Osteoblast (primary cell): ENCODE results near the gene CCDC24. TPM values are rescaled to one million over a fixed set of nuclear protein-coding genes. Genes with fewer than 3 reads are reported as not detected.

ENCODE experiments used
- DNase-seq: peaks from one replicate; pipeline ENCODE4 v3.0.0; 2011; ENCODE audit warnings: low spot score, mixed read lengths; ENCODE audit not compliant: insufficient read length; ENCODE audit errors: missing footprints
- H2AFZ ChIP-seq: 2 replicates; pipeline ENCODE4 v1.6.0; 2011; ENCODE audit warnings: mild to moderate bottlenecking, low read length
- H3K27ac ChIP-seq: 2 replicates; pipeline ENCODE4 v1.5.1; 2011; ENCODE audit warnings: mild to moderate bottlenecking, low read depth, low read length, moderate library complexity
- H3K27me3 ChIP-seq: 2 replicates; pipeline ENCODE4 v1.6.0; 2012; ENCODE audit warnings: mild to moderate bottlenecking, control low read depth, inconsistent platforms, low read length, moderate library complexity; ENCODE audit not compliant: insufficient read depth
- H3K36me3 ChIP-seq: 2 replicates; pipeline ENCODE4 v1.5.1; 2011; ENCODE audit warnings: mild to moderate bottlenecking, low read length, control low read depth, moderate library complexity; ENCODE audit not compliant: insufficient read depth
- H3K4me1 ChIP-seq: 2 replicates; pipeline ENCODE4 v1.5.1; 2011; ENCODE audit warnings: mild to moderate bottlenecking, low read length, control low read depth, moderate library complexity; ENCODE audit not compliant: insufficient read depth
- H3K4me2 ChIP-seq: 2 replicates; pipeline ENCODE4 v1.6.0; 2011; ENCODE audit warnings: mild to moderate bottlenecking, low read length; ENCODE audit not compliant: insufficient read depth
- H3K4me3 ChIP-seq: fragments of 200-600 bp; sonication (generic); 3 replicates; pipeline ENCODE4 v1.5.1; 2012; ENCODE audit warnings: mild to moderate bottlenecking, low read length, inconsistent platforms; ENCODE audit not compliant: insufficient read depth
- H3K79me2 ChIP-seq: 2 replicates; pipeline ENCODE4 v1.6.0; 2012; ENCODE audit warnings: mild to moderate bottlenecking, low read length, control low read depth, inconsistent platforms; ENCODE audit not compliant: insufficient read depth
- H3K9me3 ChIP-seq: 2 replicates; pipeline ENCODE4 v1.5.1; 2011; ENCODE audit warnings: low read depth, low read length, control low read depth
- H4K20me1 ChIP-seq: 2 replicates; pipeline ENCODE4 v1.6.0; 2012; ENCODE audit warnings: mild to moderate bottlenecking, low read length, control low read depth; ENCODE audit not compliant: insufficient read depth
- CTCF ChIP-seq: IDR thresholded peaks from 2 replicates; pipeline ENCODE4 v1.5.1; 2011; ENCODE audit warnings: mild to moderate bottlenecking, low read depth, low read length, moderate library complexity; ENCODE audit errors: extremely low read depth
- total RNA-seq: library from RNA; depleted of rRNA; stranded (reverse); fragments of >200 nt; gene quantifications from 2 replicates; pipeline ENCODE4 v1.2.3, GENCODE V29; 2012

The CCDC24 gene
- total RNA-seq, 1 donor, result 2.9 TPM

GRCh38 chr1:43999455-43999854 is 8.1 kb downstream of the CCDC24 start:
- no peak for DNase-seq
- Histone ChIP-seq H3K4me2 (no peak overlapping the region), H2AFZ (no peak overlapping the region)

GRCh38 chr1:44000122-44000665 is 8.8 kb downstream of the CCDC24 start:
- no peak overlapping the region for H3K4me2 ChIP-seq
- no peaks in the 10 kb centered on the region for H3K79me2 ChIP-seq
- no peaks in the 10 kb centered on the region for H4K20me1 ChIP-seq
- H3K4me1 ChIP-seq, result no peaks in the 10 kb centered on the region
- H3K27ac ChIP-seq, result no peak overlapping the region
- H2AFZ ChIP-seq, result no peak overlapping the region
- no peaks in the 10 kb centered on the region for H3K36me3 ChIP-seq
- TF ChIP-seq CTCF, result no peak
- H3K4me3 ChIP-seq, result no peak overlapping the region
- H3K27me3 ChIP-seq, result no peaks in the 10 kb centered on the region
- H3K9me3 ChIP-seq, result no peaks in the 10 kb centered on the region
- no peak for DNase-seq

More at GRCh38 chr1:43999455-43999854, 8.1 kb downstream of the CCDC24 start:
- no peaks in the 10 kb centered on the region for H3K9me3 ChIP-seq
- no peak overlapping the region for H3K27ac ChIP-seq
- no peak overlapping the region for H3K4me3 ChIP-seq
- TF ChIP-seq CTCF, result no peak
- no peaks in the 10 kb centered on the region for H3K79me2 ChIP-seq
- no peaks in the 10 kb centered on the region for H3K36me3 ChIP-seq
- H3K27me3 ChIP-seq, result no peaks in the 10 kb centered on the region
- no peaks in the 10 kb centered on the region for H4K20me1 ChIP-seq
- H3K4me1 ChIP-seq, result no peaks in the 10 kb centered on the region

- H3K79me2 ChIP-seq, result no peaks in the 10 kb centered on the region
Measured at GRCh38 chr1:44002165-44002564, 10.8 kb downstream of the CCDC24 start.

More at GRCh38 chr1:44002165-44002564, 10.8 kb downstream of the CCDC24 start:
- TF ChIP-seq CTCF, result no peak
- Histone ChIP-seq H3K4me2 (no peak overlapping the region), H3K36me3 (no peaks in the 10 kb centered on the region), H2AFZ (no peak overlapping the region), H3K27ac (no peak overlapping the region), H4K20me1 (no peaks in the 10 kb centered on the region), H3K4me3 (no peak overlapping the region), H3K4me1 (peaks cover 3% of the 10 kb centered on the region), H3K27me3 (no peaks in the 10 kb centered on the region), H3K9me3 (no peaks in the 10 kb centered on the region)
- no peak for DNase-seq
